Stimulated activated CD8-positive, alpha-beta memory T cell treated with anti-CD3 and anti-CD28 coated beads, Interleukin-12 subunit alpha, Interleukin-12 subunit beta, amount 100 ng/mL, for 24 hours (primary cell): ENCODE results near the gene SEMA7A.

ENCODE experiments used
- DNase-seq: peaks from one replicate; pipeline ENCODE4 v3.0.0-alpha.2; 2020; ENCODE audit errors: extremely low read depth

The SEMA7A gene

GRCh38 chr15:74430510-74430951 lies 3.2 kb downstream of the SEMA7A start:
- DNase-seq: no peak

GRCh38 chr15:74429781-74430400 lies 3.9 kb downstream of the SEMA7A start:
- DNase-seq: no peak

GRCh38 chr15:74428970-74429780 lies 4.6 kb downstream of the SEMA7A start:
- no peak for DNase-seq

- DNase-seq: no peak
Observed at GRCh38 chr15:74428442-74428787, 5.3 kb downstream of the SEMA7A start.

GRCh38 chr15:74427607-74428441 lies 5.9 kb downstream of the SEMA7A start:
- DNase-seq: no peak

GRCh38 chr15:74426404-74427281 lies 7.1 kb downstream of the SEMA7A start:
- no peak for DNase-seq

GRCh38 chr15:74425630-74426029 lies 8.1 kb downstream of the SEMA7A start:
- DNase-seq: no peak

- no peak for DNase-seq
Observed at GRCh38 chr15:74424901-74425528, 8.7 kb downstream of the SEMA7A start.

- DNase-seq: no peak
Observed at GRCh38 chr15:74423431-74424257, 10.1 kb downstream of the SEMA7A start.

GRCh38 chr15:74422652-74423430 lies 10.9 kb downstream of the SEMA7A start:
- DNase-seq: no peak

- DNase-seq: no peak
Observed at GRCh38 chr15:74422265-74422651, 11.5 kb downstream of the SEMA7A start.

- DNase-seq: no peak
Observed at GRCh38 chr15:74421302-74422245, 12.2 kb downstream of the SEMA7A start.

GRCh38 chr15:74420193-74420905 lies 13.4 kb downstream of the SEMA7A start:
- DNase-seq: no peak

- no peak for DNase-seq
Observed at GRCh38 chr15:74419432-74419831, 14.3 kb downstream of the SEMA7A start.

- no peak for DNase-seq
Observed at GRCh38 chr15:74418575-74419338, 15.0 kb downstream of the SEMA7A start.

GRCh38 chr15:74417670-74418069 lies 16.1 kb downstream of the SEMA7A start:
- no peak for DNase-seq

GRCh38 chr15:74417225-74417624 lies 16.5 kb downstream of the SEMA7A start:
- DNase-seq: no peak
